Omental fat pad (tissue), 4 donors: ENCODE measurements around the gene ADCY10. TPM values are rescaled to one million over a fixed set of nuclear protein-coding genes. Genes with fewer than 3 reads are reported as not detected.

Experiments used
- ATAC-seq: fragments of 150-250 bp; one replicate; pipeline ENCODE4 v1.9.1; 2016; ENCODE audit warnings: mild to moderate bottlenecking, moderate library complexity; ENCODE audit not compliant: low FRiP score
- DNase-seq: peaks from one replicate; pipeline ENCODE4 v3.0.0-alpha.2; 2019; ENCODE audit warnings: low spot score
- total RNA-seq, 4 donors: library from RNA; depleted of rRNA; stranded (reverse); fragments of >200 nt; gene quantifications; one replicate each; pipeline ENCODE4 v1.1.0, GENCODE V29; 2016
- TF ChIP-seq, protein P1 (sequence below), 3 donors: fragments of 450-650 bp; IDR thresholded peaks; one replicate each; pipeline ENCODE4 v1.5.1; 2016 to 2017; ENCODE audit warnings: antibody characterized with exemption in 3 of 3, mild to moderate bottlenecking in 3 of 3, moderate library complexity in 2 of 3

The ADCY10 gene
- total RNA-seq, 4 donors from 2014 or later, result 0.32 to 1.0 (median 0.75) TPM; not detected in 1

DNA sequence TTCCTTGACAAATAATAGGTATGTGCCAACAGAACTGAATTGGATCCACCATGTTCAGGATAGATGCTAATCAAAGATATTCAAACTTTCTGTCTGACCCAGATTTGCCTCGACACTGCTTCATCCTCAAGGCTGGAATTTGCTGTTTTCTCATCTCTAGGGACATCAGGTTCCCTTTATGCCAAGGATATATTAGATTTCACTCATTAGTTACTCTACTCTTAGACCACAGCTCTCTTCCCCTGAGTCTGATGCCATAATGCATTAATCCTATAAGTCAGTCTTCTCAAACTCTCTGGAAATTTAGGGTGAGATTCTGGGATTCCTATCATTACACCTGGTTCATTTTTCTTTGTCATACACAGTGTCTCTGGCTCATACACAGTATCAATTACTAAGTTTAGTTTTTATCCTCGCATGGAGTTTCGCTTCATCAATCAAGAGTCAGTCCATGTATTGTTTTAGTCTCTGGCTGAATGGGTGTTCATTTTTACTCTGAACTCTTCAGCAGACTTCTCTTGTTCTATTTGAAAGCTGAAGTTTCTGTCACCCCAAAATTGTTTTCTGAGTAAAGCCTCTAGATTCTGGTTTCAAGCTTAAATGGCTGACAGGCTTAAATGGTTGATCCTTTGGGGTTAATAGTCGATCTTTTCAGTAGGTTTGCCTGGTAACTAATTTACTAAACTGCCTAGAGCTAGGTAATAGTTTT is 13.3 kb upstream of the ADCY10 start:
- no peak for ATAC-seq
- TF ChIP-seq, protein P1, sequence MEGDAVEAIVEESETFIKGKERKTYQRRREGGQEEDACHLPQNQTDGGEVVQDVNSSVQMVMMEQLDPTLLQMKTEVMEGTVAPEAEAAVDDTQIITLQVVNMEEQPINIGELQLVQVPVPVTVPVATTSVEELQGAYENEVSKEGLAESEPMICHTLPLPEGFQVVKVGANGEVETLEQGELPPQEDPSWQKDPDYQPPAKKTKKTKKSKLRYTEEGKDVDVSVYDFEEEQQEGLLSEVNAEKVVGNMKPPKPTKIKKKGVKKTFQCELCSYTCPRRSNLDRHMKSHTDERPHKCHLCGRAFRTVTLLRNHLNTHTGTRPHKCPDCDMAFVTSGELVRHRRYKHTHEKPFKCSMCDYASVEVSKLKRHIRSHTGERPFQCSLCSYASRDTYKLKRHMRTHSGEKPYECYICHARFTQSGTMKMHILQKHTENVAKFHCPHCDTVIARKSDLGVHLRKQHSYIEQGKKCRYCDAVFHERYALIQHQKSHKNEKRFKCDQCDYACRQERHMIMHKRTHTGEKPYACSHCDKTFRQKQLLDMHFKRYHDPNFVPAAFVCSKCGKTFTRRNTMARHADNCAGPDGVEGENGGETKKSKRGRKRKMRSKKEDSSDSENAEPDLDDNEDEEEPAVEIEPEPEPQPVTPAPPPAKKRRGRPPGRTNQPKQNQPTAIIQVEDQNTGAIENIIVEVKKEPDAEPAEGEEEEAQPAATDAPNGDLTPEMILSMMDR (IDR thresholded peaks at IDR 0.05), result no peak
- no peak for DNase-seq

DNA sequence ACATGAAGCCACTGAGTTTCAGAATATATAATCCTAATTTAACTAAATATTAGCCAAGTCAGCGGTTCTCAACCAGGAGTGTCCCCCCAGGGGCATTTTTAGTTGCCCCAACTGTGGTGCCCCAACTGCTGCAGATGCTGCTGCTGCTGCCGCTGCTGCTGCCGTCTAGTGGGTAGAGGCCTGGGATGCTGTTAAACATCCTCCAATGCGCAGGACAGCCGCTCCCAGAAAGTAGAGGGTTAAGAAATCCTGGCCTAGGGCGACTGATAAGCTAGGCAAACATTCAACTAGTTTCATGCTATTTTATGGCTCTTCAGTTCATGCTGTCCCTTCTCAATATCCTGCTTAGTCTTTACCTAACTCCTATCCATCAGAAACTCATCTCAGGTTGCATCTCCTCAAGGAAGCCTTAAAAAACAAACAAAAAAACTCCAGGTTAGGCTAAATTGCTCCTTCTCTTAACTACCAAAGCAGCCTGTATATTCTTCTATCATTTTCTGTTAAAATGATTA is 12.6 kb upstream of the ADCY10 start:
- DNase-seq, result no peak
- ATAC-seq, result no peak
- TF ChIP-seq, protein P1 (IDR thresholded peaks at IDR 0.05), result no peak

DNA sequence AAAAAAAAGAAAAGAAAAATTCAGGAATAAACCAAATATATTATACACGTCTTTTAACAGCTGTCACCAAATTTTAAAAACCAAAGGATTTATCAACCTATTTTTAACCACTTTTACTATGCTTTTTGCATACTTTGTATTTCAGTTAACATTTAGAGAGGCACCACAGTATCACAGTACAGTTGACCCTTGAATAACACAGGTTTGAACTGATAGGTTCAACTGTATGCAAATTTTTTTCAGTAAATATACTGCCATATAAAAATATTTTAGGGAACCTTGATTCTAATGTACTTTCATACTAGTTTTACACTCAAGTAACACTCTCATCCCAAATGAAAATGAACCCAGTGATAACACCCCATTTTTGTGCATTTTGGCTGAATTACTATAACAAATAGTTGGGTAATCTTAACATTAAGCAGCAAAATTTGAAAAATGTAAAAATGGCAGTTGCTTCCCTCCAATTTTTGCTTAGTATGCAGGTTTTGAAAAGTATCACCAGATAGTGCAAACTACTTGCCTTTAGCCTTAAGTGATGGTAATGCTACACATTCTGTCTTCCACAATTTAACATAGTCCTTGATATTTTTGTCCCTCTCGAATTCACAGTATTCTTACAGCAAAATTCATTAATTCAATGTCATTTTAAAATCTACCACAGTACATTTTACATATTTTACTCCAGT is 10.8 kb upstream of the ADCY10 start:
- ATAC-seq (no peak), DNase-seq (no peak)
- TF ChIP-seq, protein P1 (IDR thresholded peaks at IDR 0.05), result no peak

DNA sequence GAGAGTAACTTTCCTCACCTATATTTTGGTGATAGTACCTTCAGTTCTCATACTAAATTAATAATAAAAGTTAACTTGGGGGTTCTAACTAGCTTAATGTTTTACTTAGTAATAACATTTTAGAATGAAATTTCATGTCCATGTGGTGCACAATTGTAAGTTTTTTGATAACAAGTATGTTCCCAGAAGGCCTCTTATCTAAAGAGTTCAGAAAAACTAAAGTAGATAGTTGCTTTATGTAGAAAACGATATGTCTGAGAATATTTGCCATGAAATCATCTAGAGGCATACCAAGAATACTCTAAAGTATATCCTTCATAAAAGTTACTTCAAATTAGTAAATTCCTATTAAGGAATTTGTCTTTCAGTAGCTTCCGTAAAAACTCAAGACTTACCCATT is 10.2 kb upstream of the ADCY10 start:
- TF ChIP-seq, protein P1 (IDR thresholded peaks at IDR 0.05), result no peak
- no peak for DNase-seq
- no peak for ATAC-seq

DNA sequence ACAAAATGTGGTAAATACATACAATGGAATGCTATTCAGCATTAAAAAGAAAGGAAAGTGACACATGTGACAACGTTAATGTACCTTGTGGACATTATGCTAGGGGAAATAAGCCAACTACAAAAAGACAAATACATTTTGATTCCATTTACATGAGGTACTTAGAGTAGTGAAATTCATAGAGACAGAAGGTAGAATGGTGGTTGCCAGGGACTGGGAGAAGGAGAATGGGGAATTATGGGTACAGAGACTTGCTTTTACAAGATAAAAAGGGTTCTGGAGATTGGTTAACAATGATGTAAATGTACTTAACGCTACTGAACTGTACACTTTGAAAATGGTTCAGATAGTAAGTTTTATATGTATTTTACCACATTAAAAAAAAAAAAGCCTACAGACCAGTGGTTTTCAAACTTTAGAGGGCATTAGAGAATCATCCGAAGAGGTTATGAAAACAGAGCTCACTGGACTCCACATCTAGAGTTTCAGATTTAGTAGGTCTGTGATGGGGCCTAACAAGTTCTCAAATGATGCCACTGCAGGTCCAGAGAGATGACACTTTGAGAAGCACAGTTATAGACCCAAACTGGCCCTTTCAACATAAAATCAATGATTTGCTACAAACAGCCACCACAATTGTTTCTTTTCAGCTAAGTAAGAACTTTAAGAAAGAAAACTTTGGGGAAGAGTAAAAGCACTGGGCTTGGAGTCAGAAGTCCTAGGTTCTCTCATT is 9.6 kb upstream of the ADCY10 start:
- ATAC-seq (no peak), DNase-seq (no peak)
- TF ChIP-seq, protein P1 (IDR thresholded peaks at IDR 0.05), result no peak

DNA sequence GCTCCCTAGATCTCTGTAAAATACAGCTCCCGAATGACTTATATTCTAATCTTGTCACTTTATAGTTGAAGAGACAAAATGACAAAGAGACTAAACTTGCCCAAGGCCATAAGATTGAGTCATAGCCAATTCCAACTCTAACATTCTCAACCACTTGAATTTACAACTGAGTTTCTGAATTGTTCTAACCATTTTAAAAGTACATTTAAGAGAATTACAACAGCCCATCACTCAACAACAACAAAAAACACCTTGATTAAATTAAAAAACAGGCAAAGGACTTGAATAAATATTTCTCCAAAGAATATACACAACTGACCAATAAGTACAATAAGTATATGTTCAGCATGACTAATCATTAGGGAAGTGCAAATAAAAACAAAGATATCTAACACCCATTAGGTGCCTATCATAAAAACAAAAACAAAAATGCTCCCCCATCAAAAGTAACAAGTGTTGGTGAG is 8.7 kb upstream of the ADCY10 start:
- DNase-seq (no peak), ATAC-seq (no peak)
- TF ChIP-seq, protein P1 (IDR thresholded peaks at IDR 0.05), result no peak
